SK-N-SH (cell line): ENCODE results near the gene GALNT13. TPM values are rescaled to one million over a fixed set of nuclear protein-coding genes. Genes with fewer than 3 reads are reported as not detected.

ENCODE experiments used
- CTCF ChIA-PET: fragments of 300-600, 350-600 bp; formaldehyde crosslinking; extraction: SDS; loops from one replicate; lab custom pipeline; 2021; lab: Yijun Ruan, JAX
- POLR2A ChIA-PET: fragments of 350-600 bp; sonication (Branson Sonifier 250); formaldehyde crosslinking; extraction: SDS; loops from one replicate; lab custom pipeline; 2020; ENCODE audit warnings: antibody characterized with exemption, inconsistent platforms; lab: Yijun Ruan, JAX
- DNase-seq: peaks from one replicate; pipeline ENCODE4 v3.0.0; 2012
- H2AFZ ChIP-seq: fragments of 200-600 bp; sonication (generic); 2 replicates; pipeline ENCODE4 v1.8.1; 2016; ENCODE audit warnings: antibody characterized with exemption, mild to moderate bottlenecking, low read depth
- H3F3A ChIP-seq: fragments of 200-600 bp; sonication (generic); replicated peaks from 2 replicates; pipeline ENCODE3; 2016; ENCODE audit warnings: antibody characterized with exemption, mild to moderate bottlenecking; ENCODE audit not compliant: insufficient read depth
- H3K27ac ChIP-seq, 2 experiments: fragments of 200-500 bp in 1 of 2; fragments of 200-600 bp in 1 of 2; sonication (Bioruptor generic) in 1 of 2; sonication (generic), shearing (Covaris generic) in 1 of 2; 2 replicates each; pipeline versions ENCODE4 v1.5.1 to v1.6.1; 2014 to 2016; ENCODE audit warnings: low read depth in 2 of 2, inconsistent platforms in 1 of 2, low read length in 1 of 2, mild to moderate bottlenecking in 1 of 2, mixed read lengths in 1 of 2
- H3K27me3 ChIP-seq: fragments of 200-600 bp; sonication (generic), shearing (Covaris generic); 2 replicates; pipeline ENCODE4 v1.6.1; 2016; ENCODE audit warnings: mixed run types; ENCODE audit not compliant: insufficient read depth
- H3K36me3 ChIP-seq, 2 experiments: fragments of 200-500 bp in 1 of 2; fragments of 200-600 bp in 1 of 2; sonication (Bioruptor generic) in 1 of 2; sonication (generic) in 1 of 2; replicated peaks in 1 of 2; 2 replicates each; pipeline versions ENCODE3 to v1.5.1; 2014 to 2016; ENCODE audit warnings: low read length in 1 of 2, mild to moderate bottlenecking in 1 of 2; ENCODE audit not compliant: insufficient read depth in 2 of 2, control insufficient read depth in 1 of 2
- H3K4me1 ChIP-seq, 2 experiments: fragments of 200-500 bp in 1 of 2; fragments of 200-600 bp in 1 of 2; sonication (Bioruptor generic) in 1 of 2; sonication (generic), shearing (Covaris generic) in 1 of 2; 2 replicates each; pipeline versions ENCODE4 v1.5.1 to v1.6.1; 2014 to 2016; ENCODE audit warnings: low read depth in 1 of 2, low read length in 1 of 2, mixed run types in 1 of 2; ENCODE audit not compliant: insufficient read depth in 2 of 2, control insufficient read depth in 1 of 2
- H3K4me2 ChIP-seq: fragments of 200-600 bp; sonication (generic), shearing (Covaris generic); 2 replicates; pipeline ENCODE4 v1.6.1; 2017; ENCODE audit warnings: mixed run types
- H3K4me3 ChIP-seq, 2 experiments: fragments of 200-500 bp in 1 of 2; fragments of 200-600 bp in 1 of 2; sonication (Bioruptor generic) in 1 of 2; sonication (generic), shearing (Covaris generic) in 1 of 2; 2 replicates each; pipeline versions ENCODE4 v1.5.1 to v1.8.1; 2014 to 2016; ENCODE audit warnings: low read depth in 2 of 2, inconsistent platforms in 1 of 2, low read length in 1 of 2, mild to moderate bottlenecking in 1 of 2, mixed read lengths in 1 of 2, moderate library complexity in 1 of 2
- H3K79me2 ChIP-seq: fragments of 200-600 bp; sonication (generic); 2 replicates; pipeline ENCODE4 v1.8.1; 2017; ENCODE audit warnings: mild to moderate bottlenecking; ENCODE audit not compliant: insufficient read depth
- H3K9ac ChIP-seq: fragments of 200-600 bp; sonication (generic); 2 replicates; pipeline ENCODE4 v1.6.1; 2017; ENCODE audit warnings: mixed run types
- H3K9me2 ChIP-seq: fragments of 200-600 bp; sonication (generic); 2 replicates; pipeline ENCODE4 v1.6.1; 2017; ENCODE audit warnings: mixed run types
- H3K9me3 ChIP-seq: fragments of 200-600 bp; sonication (generic); 2 replicates; pipeline ENCODE4 v1.6.1; 2017; ENCODE audit warnings: mixed run types, mild to moderate bottlenecking, moderate library complexity
- H4K20me1 ChIP-seq: fragments of 200-600 bp; sonication (generic); 2 replicates; pipeline ENCODE4 v1.6.1; 2017; ENCODE audit warnings: mild to moderate bottlenecking, mixed run types; ENCODE audit not compliant: insufficient read depth
- CTCF ChIP-seq: fragments of 200-600 bp; sonication (generic); IDR thresholded peaks from 2 replicates; pipeline ENCODE4 v1.6.1; 2017; ENCODE audit warnings: antibody characterized with exemption, mild to moderate bottlenecking, moderate library complexity
- FOXM1 ChIP-seq: IDR thresholded peaks from 2 replicates; pipeline ENCODE4 v1.4.0; 2012; ENCODE audit warnings: low read depth, mild to moderate bottlenecking
- GABPA ChIP-seq: IDR thresholded peaks from 2 replicates; pipeline ENCODE4 v1.4.0; 2012; ENCODE audit warnings: low read depth, mild to moderate bottlenecking
- GATA2 ChIP-seq: sonication (generic); formaldehyde crosslinking; IDR thresholded peaks from 2 replicates; pipeline ENCODE4 v1.5.0; 2020; ENCODE audit warnings: mild to moderate bottlenecking, missing genetic modification reagents
- MEF2A ChIP-seq: IDR thresholded peaks from 2 replicates; pipeline ENCODE4 v1.4.0; 2012; ENCODE audit warnings: low read depth, borderline replicate concordance
- RCOR1 ChIP-seq: fragments of 150-350 bp; IDR thresholded peaks from 2 replicates; pipeline ENCODE4 v1.6.1; 2017; ENCODE audit warnings: antibody characterized with exemption, low read length
- RXRA ChIP-seq: IDR thresholded peaks from 2 replicates; pipeline ENCODE4 v1.4.0; 2012; ENCODE audit warnings: low read depth, mild to moderate bottlenecking, borderline replicate concordance
- TEAD4 ChIP-seq: IDR thresholded peaks from 2 replicates; pipeline ENCODE4 v1.4.0; 2012; ENCODE audit warnings: mild to moderate bottlenecking, borderline replicate concordance; ENCODE audit not compliant: insufficient read depth
- USF2 ChIP-seq: fragments of 150-350 bp; IDR thresholded peaks from 2 replicates; pipeline ENCODE4 v1.6.1; 2017; ENCODE audit warnings: antibody characterized with exemption, low read length, low read depth, borderline replicate concordance
- ZBTB33 ChIP-seq: IDR thresholded peaks from 2 replicates; pipeline ENCODE4 v1.4.0; 2012; ENCODE audit warnings: low read depth, borderline replicate concordance
- WGBS: methylation state at CpG from one replicate; pipeline ENCODE4 v1.1.6; 2017; ENCODE audit warnings: low lambda C conversion rate; 5-methylcytosine and 5-hydroxymethylcytosine counted together
- polyA plus RNA-seq, 3 experiments: library from polyadenylated mRNA; depleted of rRNA; stranded (reverse); fragments of >200 nt; gene quantifications; 2 replicates each; pipeline ENCODE4 v1.2.3, GENCODE V29; 2012
- TF ChIP-seq, protein P1 (sequence below): IDR thresholded peaks from 2 replicates; pipeline ENCODE4 v1.6.1; 2012; ENCODE audit warnings: mild to moderate bottlenecking, low read depth, low read length, moderate library complexity

GALNT13 gene
- polyA plus RNA-seq, 1 of the 3 experiments (the other 2 are of a cell fraction): 0.33 TPM

DNA sequence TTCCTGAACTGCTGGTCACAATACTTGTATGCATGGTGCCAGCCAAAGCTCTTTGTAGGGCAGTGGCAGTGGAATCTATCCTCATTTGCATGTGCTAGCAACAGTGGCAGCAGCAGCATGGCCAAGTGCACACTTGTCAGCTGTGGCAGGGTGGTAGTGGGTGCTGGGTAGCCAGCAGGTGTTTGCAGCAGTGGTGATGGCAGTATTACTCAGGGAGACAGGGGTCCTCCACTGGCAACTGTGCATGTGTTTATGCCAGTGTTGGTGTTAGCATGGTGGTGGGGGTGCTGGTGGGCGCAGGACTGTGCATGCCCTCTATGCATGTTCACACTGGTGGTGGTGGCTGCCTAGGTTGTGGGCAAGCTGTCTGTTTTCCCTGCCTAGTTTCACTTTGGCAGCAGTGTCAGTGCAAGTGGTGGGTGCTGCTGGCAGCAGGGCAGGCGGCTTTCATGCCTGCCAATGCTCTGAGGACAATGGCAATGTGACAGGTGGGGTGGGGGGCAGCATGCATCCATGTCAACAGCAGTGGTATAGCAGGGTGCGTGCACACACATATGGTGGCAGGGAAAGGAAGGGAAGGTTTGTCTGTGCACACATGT is 41.2 kb downstream of the GALNT13 start:
- Histone ChIP-seq H3K9me3 (no peaks in the 10 kb centered on the region), H3K4me3 (no peak overlapping the region), H3K4me2 (no peak overlapping the region), H3K79me2 (no peaks in the 10 kb centered on the region), H3K9ac (no peak overlapping the region), H4K20me1 (no peaks in the 10 kb centered on the region), H3K27me3 (no peaks in the 10 kb centered on the region), H3K36me3 (no peaks in the 10 kb centered on the region), H3K27ac (no peak overlapping the region), H2AFZ (no peak overlapping the region), H3K9me2 (no peaks in the 10 kb centered on the region), H3K4me1 (peaks cover 0 to 5% of the 10 kb centered on the region in 2 experiments; a peak in 1 of 4 replicates), H3F3A (no peaks in the 10 kb centered on the region)
- no peak for DNase-seq
- CTCF ChIA-PET: no interaction called here
- POLR2A ChIA-PET: no interaction called here
- no peak for TF ChIP-seq MEF2A
- no peak for TF ChIP-seq ZBTB33
- TF ChIP-seq RCOR1: no peak
- no peak for TF ChIP-seq GABPA
- TF ChIP-seq, protein P1, sequence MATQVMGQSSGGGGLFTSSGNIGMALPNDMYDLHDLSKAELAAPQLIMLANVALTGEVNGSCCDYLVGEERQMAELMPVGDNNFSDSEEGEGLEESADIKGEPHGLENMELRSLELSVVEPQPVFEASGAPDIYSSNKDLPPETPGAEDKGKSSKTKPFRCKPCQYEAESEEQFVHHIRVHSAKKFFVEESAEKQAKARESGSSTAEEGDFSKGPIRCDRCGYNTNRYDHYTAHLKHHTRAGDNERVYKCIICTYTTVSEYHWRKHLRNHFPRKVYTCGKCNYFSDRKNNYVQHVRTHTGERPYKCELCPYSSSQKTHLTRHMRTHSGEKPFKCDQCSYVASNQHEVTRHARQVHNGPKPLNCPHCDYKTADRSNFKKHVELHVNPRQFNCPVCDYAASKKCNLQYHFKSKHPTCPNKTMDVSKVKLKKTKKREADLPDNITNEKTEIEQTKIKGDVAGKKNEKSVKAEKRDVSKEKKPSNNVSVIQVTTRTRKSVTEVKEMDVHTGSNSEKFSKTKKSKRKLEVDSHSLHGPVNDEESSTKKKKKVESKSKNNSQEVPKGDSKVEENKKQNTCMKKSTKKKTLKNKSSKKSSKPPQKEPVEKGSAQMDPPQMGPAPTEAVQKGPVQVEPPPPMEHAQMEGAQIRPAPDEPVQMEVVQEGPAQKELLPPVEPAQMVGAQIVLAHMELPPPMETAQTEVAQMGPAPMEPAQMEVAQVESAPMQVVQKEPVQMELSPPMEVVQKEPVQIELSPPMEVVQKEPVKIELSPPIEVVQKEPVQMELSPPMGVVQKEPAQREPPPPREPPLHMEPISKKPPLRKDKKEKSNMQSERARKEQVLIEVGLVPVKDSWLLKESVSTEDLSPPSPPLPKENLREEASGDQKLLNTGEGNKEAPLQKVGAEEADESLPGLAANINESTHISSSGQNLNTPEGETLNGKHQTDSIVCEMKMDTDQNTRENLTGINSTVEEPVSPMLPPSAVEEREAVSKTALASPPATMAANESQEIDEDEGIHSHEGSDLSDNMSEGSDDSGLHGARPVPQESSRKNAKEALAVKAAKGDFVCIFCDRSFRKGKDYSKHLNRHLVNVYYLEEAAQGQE: no peak
- no peak for TF ChIP-seq TEAD4
- TF ChIP-seq RXRA: no peak
- TF ChIP-seq GATA2 (CRISPR knock-in tag): no peak
- TF ChIP-seq USF2: no peak
- TF ChIP-seq CTCF: no peak
- no peak for TF ChIP-seq FOXM1
- 24% methylated on average over 2 of the region's 3 CpGs for WGBS
